HepG2 (cell line): ENCODE results near the gene MIA3. TPM values are rescaled to one million over a fixed set of nuclear protein-coding genes. Genes with fewer than 3 reads are reported as not detected.

Experiments used
- ATAC-seq: fragments of 200-7000 bp; cut with Tn5 transposase; 3 replicates; pipeline ENCODE4 v1.9.1; 2020; ENCODE audit warnings: mild to moderate bottlenecking, moderate library complexity
- BruUV-seq: library from RNA; stranded (reverse); fragments of 400-500 nt; replicated peaks from 2 replicates; lab custom pipeline; 2021; lab: Mats Ljungman, UMichigan
- CTCF ChIA-PET: fragments of 300-600 bp; formaldehyde crosslinking; extraction: SDS; loops from one replicate; lab custom pipeline; 2021; ENCODE audit warnings: low total read pairs, inconsistent platforms, low intra/inter-chr PET ratio; lab: Yijun Ruan, JAX
- POLR2A ChIA-PET: fragments of 350-600 bp; sonication (Branson Sonifier 250); formaldehyde crosslinking; loops from one replicate; lab custom pipeline; 2020; ENCODE audit warnings: antibody characterized with exemption, inconsistent platforms; lab: Yijun Ruan, JAX
- DNase-seq: peaks from one replicate; pipeline ENCODE4 v3.0.0-alpha.2; 2015; ENCODE audit warnings: low spot score
- FAIRE-seq: peaks from 3 replicates; lab custom pipeline; 2011; peaks lifted over from hg19 to GRCh38; lab: Jason Lieb, UNC
- H2AFZ ChIP-seq: one replicate; pipeline ENCODE4 v1.6.1; 2011; ENCODE audit warnings: low read length, inconsistent platforms
- H3K27ac ChIP-seq: fragments of 300-600 bp; 3 replicates; pipeline ENCODE4 v1.8.0; 2011; ENCODE audit warnings: mixed run types, mild to moderate bottlenecking, mixed read lengths, low read length, inconsistent platforms; ENCODE audit not compliant: insufficient read depth; ENCODE audit errors: extremely low read length
- H3K27me3 ChIP-seq, 2 experiments: fragments of 200-600 bp in 1 of 2; 2 replicates in 1 of 2; 3 replicates in 1 of 2; pipeline versions ENCODE4 v1.6.0 to v1.8.0; 2011; ENCODE audit warnings: low read length in 2 of 2, mild to moderate bottlenecking in 2 of 2, moderate library complexity in 2 of 2, inconsistent platforms in 1 of 2; ENCODE audit not compliant: insufficient read depth in 2 of 2, control insufficient read depth in 1 of 2
- H3K36me3 ChIP-seq, 2 experiments: fragments of 200-600 bp in 1 of 2; replicated peaks in 1 of 2; 2 replicates in 1 of 2; 3 replicates in 1 of 2; pipeline versions ENCODE4 v1.5.1 to v1.8.0; 2011; ENCODE audit warnings: low read length in 2 of 2, inconsistent platforms in 1 of 2; ENCODE audit not compliant: insufficient read depth in 2 of 2, control insufficient read depth in 1 of 2
- H3K4me1 ChIP-seq: 2 replicates; pipeline ENCODE4 v1.5.1; 2012; ENCODE audit warnings: low read length, inconsistent platforms; ENCODE audit not compliant: insufficient read depth
- H3K4me2 ChIP-seq: 2 replicates; pipeline ENCODE4 v1.6.0; 2011; ENCODE audit warnings: low read depth, low read length, inconsistent platforms
- H3K4me3 ChIP-seq, 3 experiments: fragments of 200-600 bp in 1 of 3; sonication (generic), shearing (Covaris generic) in 1 of 3; replicated peaks in 1 of 3; 2 replicates each; pipeline ENCODE4 v1.5.1; 2011 to 2016; ENCODE audit warnings: low read length in 3 of 3, inconsistent platforms in 2 of 3, low read depth in 2 of 3, mild to moderate bottlenecking in 2 of 3, control low read depth in 1 of 3, mixed read lengths in 1 of 3; ENCODE audit not compliant: insufficient read depth in 1 of 3
- H3K79me2 ChIP-seq: one replicate; pipeline ENCODE4 v1.6.1; 2011; ENCODE audit warnings: low read length, inconsistent platforms; ENCODE audit not compliant: insufficient read depth
- H3K9ac ChIP-seq: 2 replicates; pipeline ENCODE4 v1.6.0; 2011; ENCODE audit warnings: mild to moderate bottlenecking, low read depth, low read length, inconsistent platforms; ENCODE audit not compliant: insufficient read depth
- H3K9me3 ChIP-seq: 2 replicates; pipeline ENCODE4 v1.5.1; 2012; ENCODE audit warnings: mild to moderate bottlenecking, low read length
- H4K20me1 ChIP-seq: 2 replicates; pipeline ENCODE4 v1.6.0; 2011; ENCODE audit warnings: inconsistent platforms, mild to moderate bottlenecking, low read length, moderate library complexity; ENCODE audit not compliant: insufficient read depth
- ATRX ChIP-seq: sonication (generic); formaldehyde crosslinking; IDR thresholded peaks from 2 replicates; pipeline ENCODE4 v1.4.0; 2020; ENCODE audit warnings: missing genetic modification reagents, borderline replicate concordance
- HNF4A ChIP-seq: sonication (generic); formaldehyde crosslinking; IDR thresholded peaks from 2 replicates; pipeline ENCODE4 v1.4.0; 2020; ENCODE audit warnings: missing genetic modification reagents
- MXI1 ChIP-seq: IDR thresholded peaks from 3 replicates; pipeline ENCODE4 v1.6.1; 2012; ENCODE audit warnings: low read depth, low read length, inconsistent platforms, borderline replicate concordance
- ZFP1 ChIP-seq: IDR thresholded peaks from 2 replicates; pipeline ENCODE4 v1.6.1; 2016
- ZNF598 ChIP-seq: sonication (generic); formaldehyde crosslinking; IDR thresholded peaks from 2 replicates; pipeline ENCODE4 v1.5.1; 2020; ENCODE audit warnings: mild to moderate bottlenecking, missing genetic modification reagents, borderline replicate concordance
- WGBS: methylation state at CpG from one replicate; pipeline ENCODE4 v1.1.6; 2017; ENCODE audit warnings: low lambda C conversion rate; 5-methylcytosine and 5-hydroxymethylcytosine counted together
- in situ Hi-C: cut with HindIII; loops from 2 replicates; pipeline ENCODE4 v1.10.0; 2017; ENCODE audit warnings: low pct_unique_long_range_greater_than_20kb; ENCODE audit not compliant: extremely low pct_ligation_motif_present
- intact Hi-C: fragments of 100-400 bp; cut with micrococcal nuclease; formaldehyde crosslinking; loops from one replicate; pipeline ENCODE4 v1.10.0; 2022; ENCODE audit not compliant: unreplicated experiment
- polyA plus RNA-seq, 8 experiments: library from polyadenylated mRNA; depleted of rRNA in 3 of 8; stranded (reverse) in 7 of 8; unstranded in 1 of 8; fragments of >200 nt; fragmentation: Illumina TruSeq in 4 of 8; extraction: Trizol in 4 of 8; gene quantifications; 2 replicates each; pipeline versions ENCODE4 v1.2.1 to v1.2.3, GENCODE V29; 2011 to 2016; ENCODE audit warnings: low read depth in 4 of 8, missing spikeins in 1 of 8, mixed read lengths in 1 of 8; ENCODE audit not compliant: insufficient read depth in 1 of 8
- total RNA-seq, 5 experiments: library from RNA; depleted of rRNA; stranded (reverse); fragments of >200 nt; fragmentation: Illumina TruSeq; extraction: Trizol; gene quantifications; 2 replicates each; pipeline ENCODE4 v1.2.3, GENCODE V29; 2016; ENCODE audit warnings: low read depth in 1 of 5

The MIA3 gene
- total and polyA plus RNA-seq, 2 of the 13 experiments (the other 11 are each of a cell fraction or from before 2014, with no cell fraction given) = 45.6 to 48.7 TPM

DNA sequence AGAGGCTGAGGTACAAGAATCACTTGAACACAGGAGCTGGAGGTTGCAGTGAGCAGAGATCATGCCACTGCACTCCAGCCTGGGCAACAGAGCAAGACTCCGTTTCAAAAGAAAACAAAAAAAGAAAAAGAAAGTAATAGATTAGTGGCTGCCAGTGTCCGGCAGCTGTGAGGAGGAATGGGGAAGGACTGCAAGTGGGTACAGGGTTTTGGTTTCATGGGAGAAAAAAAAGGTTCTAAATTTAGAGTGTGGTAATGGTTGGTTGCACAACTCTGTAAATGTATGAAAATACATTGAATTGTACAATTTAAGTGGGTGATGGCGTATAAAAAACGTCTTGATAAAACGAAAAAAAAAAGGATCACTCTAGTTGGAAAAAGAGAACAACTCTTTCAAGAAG, 34.8 kb upstream of the MIA3 start:
- 94% methylated on average over 5 of the region's 5 CpGs for WGBS
- no peaks in the 10 kb centered on the region for H4K20me1 ChIP-seq
- no peak overlapping the region for H2AFZ ChIP-seq
- no peak overlapping the region for H3K9ac ChIP-seq
- H3K27me3 ChIP-seq = no peaks in the 10 kb centered on the region
- H3K4me2 ChIP-seq = no peak overlapping the region
- ChIA-PET CTCF (no interaction called here), POLR2A (no interaction called here)
- intact Hi-C loops (no loop called here), in situ Hi-C loops (no loop called here)
- no TSS peak for BruUV-seq
- no peak overlapping the region for H3K4me3 ChIP-seq
- no peak overlapping the region for H3K27ac ChIP-seq
- TF ChIP-seq ZFP1 = no peak
- DNase-seq (no peak), FAIRE-seq (no peak), ATAC-seq (no peak)
- H3K9me3 ChIP-seq = no peaks in the 10 kb centered on the region
- H3K79me2 ChIP-seq = peaks cover 15% of the 10 kb centered on the region
- H3K36me3 ChIP-seq = peaks cover 0 to 42% of the 10 kb centered on the region in 2 experiments; a peak in 2 of 5 replicates
- peaks cover 20% of the 10 kb centered on the region for H3K4me1 ChIP-seq

DNA sequence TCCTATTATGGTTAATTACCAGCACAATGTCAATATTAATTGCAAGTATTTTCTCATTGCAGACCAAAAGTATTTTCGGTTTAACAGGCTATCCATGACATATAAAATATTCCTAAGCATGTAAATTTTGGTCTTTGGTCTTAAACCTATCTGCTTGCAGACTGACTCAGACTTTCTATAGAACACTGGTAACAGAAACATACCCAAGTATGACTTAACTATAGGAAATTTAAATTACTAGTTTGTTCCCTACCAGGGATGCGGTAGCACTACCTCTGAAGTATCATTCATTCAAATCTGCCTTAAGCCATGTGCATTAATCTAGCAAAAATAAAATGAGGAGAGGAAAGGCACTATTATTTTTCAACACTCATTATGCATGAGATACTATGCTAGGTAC, 31.1 kb upstream of the MIA3 start:
- H3K9me3 ChIP-seq = no peaks in the 10 kb centered on the region
- no peak overlapping the region for H3K9ac ChIP-seq
- peaks cover 38% of the 10 kb centered on the region for H3K4me1 ChIP-seq
- DNase-seq = no peak
- H4K20me1 ChIP-seq = no peaks in the 10 kb centered on the region
- H3K27me3 ChIP-seq = no peaks in the 10 kb centered on the region; a peak in 1 of 5 replicates
- no peak overlapping the region for H3K27ac ChIP-seq
- TF ChIP-seq ZNF598 (no peak), ATRX (CRISPR knock-in tag) (no peak), MXI1 (no peak), HNF4A (CRISPR knock-in tag) (no peak)
- H3K4me2 ChIP-seq = no peak overlapping the region
- no peak for ATAC-seq
- peaks cover 0 to 27% of the 10 kb centered on the region in 2 experiments; a peak in 2 of 5 replicates for H3K36me3 ChIP-seq
- intact Hi-C loops = no loop called here
- H2AFZ ChIP-seq = no peak overlapping the region
- WGBS = 94% methylated on average over 2 of the region's 2 CpGs
- FAIRE-seq = no peak
- BruUV-seq = no TSS peak
- CTCF ChIA-PET = no interaction called here
- POLR2A ChIA-PET = no interaction called here
- in situ Hi-C loops = no loop called here
- peaks cover 29% of the 10 kb centered on the region for H3K79me2 ChIP-seq
- no peak overlapping the region for H3K4me3 ChIP-seq
